HCT116 (cell line): ENCODE measurements around the gene MEPCE. TPM values are rescaled to one million over a fixed set of nuclear protein-coding genes. Genes with fewer than 3 reads are reported as not detected.

ENCODE experiments used
- ATAC-seq: fragments of 200-7000 bp; cut with Tn5 transposase; 2 replicates; pipeline ENCODE4 v1.9.1; 2020; ENCODE audit warnings: mild to moderate bottlenecking, moderate library complexity
- BruUV-seq: library from RNA; stranded (reverse); fragments of 400-500 nt; replicated peaks from 2 replicates; lab custom pipeline; 2021; lab: Mats Ljungman, UMichigan
- CTCF ChIA-PET: fragments of 300-600 bp; sonication (Branson Sonifier 250); formaldehyde crosslinking; loops from one replicate; lab custom pipeline; 2021; ENCODE audit warnings: antibody characterized with exemption; lab: Charles Lee
- POLR2A ChIA-PET: fragments of 300-600, 350-600 bp; sonication (Branson Sonifier 250); formaldehyde crosslinking; loops from one replicate; lab custom pipeline; 2021; ENCODE audit warnings: antibody characterized with exemption; lab: Charles Lee
- RAD21 ChIA-PET, 2 experiments: fragments of 300-600 bp; sonication (Branson Sonifier 250); formaldehyde crosslinking; loops; one replicate each; lab custom pipeline; 2023; ENCODE audit warnings: low total read pairs in 2 of 2; ENCODE audit not compliant: uncharacterized antibody in 2 of 2, unreplicated experiment in 2 of 2, low non-redundant PET in 1 of 2; lab: Charles Lee
- DNase-seq: peaks from one replicate; pipeline ENCODE4 v3.0.0-alpha.2; 2010; ENCODE audit warnings: low read depth, low spot score
- H2AFZ ChIP-seq: fragments of 200-600 bp; shearing (Covaris generic), sonication (generic); 2 replicates; pipeline ENCODE4 v1.6.1; 2017; ENCODE audit warnings: low read depth, mixed run types, mixed read lengths, antibody characterized with exemption, low read length; ENCODE audit not compliant: poor library complexity, severe bottlenecking
- H3K27ac ChIP-seq: 2 replicates; pipeline ENCODE4 v1.5.1; 2012; ENCODE audit warnings: low read depth, low read length
- H3K27me3 ChIP-seq: fragments of 200-600 bp; sonication (generic); 2 replicates; pipeline ENCODE4 v1.6.1; 2016; ENCODE audit warnings: mixed run types, low read length, mixed read lengths; ENCODE audit not compliant: insufficient read depth
- H3K36me3 ChIP-seq, 2 experiments: fragments of 200-500 bp in 1 of 2; fragments of 200-600 bp in 1 of 2; sonication (Bioruptor generic) in 1 of 2; sonication (generic) in 1 of 2; 2 replicates each; pipeline versions ENCODE4 v1.5.1 to v1.6.1; 2014 to 2016; ENCODE audit warnings: low read length in 2 of 2, inconsistent platforms in 1 of 2, mixed read lengths in 1 of 2, mixed run types in 1 of 2; ENCODE audit not compliant: insufficient read depth in 2 of 2, control insufficient read depth in 1 of 2
- H3K4me1 ChIP-seq, 2 experiments: fragments of 200-600 bp in 1 of 2; sonication (generic) in 1 of 2; 2 replicates each; pipeline versions ENCODE4 v1.5.1 to v1.6.1; 2012 to 2017; ENCODE audit warnings: low read length in 2 of 2, inconsistent platforms in 1 of 2, mild to moderate bottlenecking in 1 of 2, mixed read lengths in 1 of 2, mixed run types in 1 of 2, moderate library complexity in 1 of 2; ENCODE audit not compliant: insufficient read depth in 2 of 2, control insufficient read depth in 1 of 2
- H3K4me2 ChIP-seq: fragments of 200-600 bp; sonication (generic); 2 replicates; pipeline ENCODE4 v1.6.1; 2017; ENCODE audit warnings: mixed run types, low read length, mixed read lengths
- H3K4me3 ChIP-seq, 2 experiments: fragments of 200-600 bp in 1 of 2; sonication (generic) in 1 of 2; replicated peaks in 1 of 2; 2 replicates each; pipeline ENCODE4 v1.5.1; 2011 to 2016; ENCODE audit warnings: low read length in 2 of 2, control low read depth in 1 of 2, low read depth in 1 of 2, mild to moderate bottlenecking in 1 of 2, mixed read lengths in 1 of 2, mixed run types in 1 of 2
- H3K79me2 ChIP-seq: fragments of 200-600 bp; sonication (generic); 2 replicates; pipeline ENCODE4 v1.6.1; 2017; ENCODE audit warnings: mild to moderate bottlenecking, mixed run types, low read length, moderate library complexity, mixed read lengths; ENCODE audit not compliant: insufficient read depth
- H3K9ac ChIP-seq: fragments of 200-600 bp; sonication (generic); 2 replicates; pipeline ENCODE4 v1.6.1; 2016; ENCODE audit warnings: low read length, mixed read lengths
- H3K9me2 ChIP-seq: fragments of 200-600 bp; sonication (generic), shearing (Covaris generic); 2 replicates; pipeline ENCODE4 v1.6.1; 2017; ENCODE audit warnings: mixed run types, mild to moderate bottlenecking, moderate library complexity; ENCODE audit not compliant: insufficient read depth
- H3K9me3 ChIP-seq, 2 experiments: fragments of 200-500 bp in 1 of 2; fragments of 200-600 bp in 1 of 2; sonication (Bioruptor generic) in 1 of 2; sonication (generic) in 1 of 2; 2 replicates each; pipeline ENCODE4 v1.6.1; 2014 to 2017; ENCODE audit warnings: low read length in 2 of 2, mixed read lengths in 2 of 2, inconsistent platforms in 1 of 2, low read depth in 1 of 2, mild to moderate bottlenecking in 1 of 2, mixed run types in 1 of 2, moderate library complexity in 1 of 2; ENCODE audit not compliant: control insufficient read depth in 1 of 2, insufficient read depth in 1 of 2
- H4K20me1 ChIP-seq: fragments of 200-600 bp; sonication (generic), shearing (Covaris generic); 2 replicates; pipeline ENCODE4 v1.6.1; 2017; ENCODE audit warnings: mixed run types, mild to moderate bottlenecking, moderate library complexity; ENCODE audit not compliant: insufficient read depth
- CBX3 ChIP-seq: IDR thresholded peaks from 2 replicates; pipeline ENCODE4 v1.6.1; 2012; ENCODE audit warnings: low read depth
- EGR1 ChIP-seq: IDR thresholded peaks from 2 replicates; pipeline ENCODE4 v1.6.1; 2012; ENCODE audit warnings: low read depth
- EZH2phosphoT487 ChIP-seq: fragments of 200-600 bp; IDR thresholded peaks from 2 replicates; pipeline ENCODE4 v1.6.1; 2018; ENCODE audit warnings: antibody characterized with exemption, borderline replicate concordance
- POLR2AphosphoS5 ChIP-seq: IDR thresholded peaks from 2 replicates; pipeline ENCODE4 v1.6.1; 2011; ENCODE audit warnings: mild to moderate bottlenecking, low read depth, low read length, moderate library complexity
- SIN3A ChIP-seq: IDR thresholded peaks from 2 replicates; pipeline ENCODE4 v1.6.1; 2012; ENCODE audit warnings: low read depth
- SP1 ChIP-seq: IDR thresholded peaks from 2 replicates; pipeline ENCODE4 v1.6.1; 2012; ENCODE audit warnings: low read depth
- SRF ChIP-seq: IDR thresholded peaks from 2 replicates; pipeline ENCODE4 v1.6.1; 2012; ENCODE audit warnings: low read depth
- ZNF274 ChIP-seq: fragments of 200-500 bp; sonication (Bioruptor generic); IDR thresholded peaks from 2 replicates; pipeline ENCODE4 v1.6.1; 2014; ENCODE audit warnings: mild to moderate bottlenecking, low read depth, low read length, inconsistent platforms
- intact Hi-C: fragments of 100-400 bp; cut with micrococcal nuclease; formaldehyde crosslinking; loops from 2 replicates; pipeline ENCODE4 v1.10.0; 2022
- total RNA-seq: library from RNA; stranded (reverse); gene quantifications from one replicate; pipeline ENCODE4 v1.2.1, GENCODE V29; 2021; ENCODE audit not compliant: unreplicated experiment
- TF ChIP-seq, protein P1 (sequence below), 3 experiments: fragments of 200-600 bp in 1 of 3; sonication (generic) in 1 of 3; IDR thresholded peaks in 2 of 3; conservative IDR thresholded peaks in 1 of 3; 2 replicates each; pipeline ENCODE4 v1.5.1; 2012 to 2017; ENCODE audit warnings: low read depth in 2 of 3, low read length in 2 of 3, antibody characterized with exemption in 1 of 3, borderline replicate concordance in 1 of 3, control low read depth in 1 of 3, mild to moderate bottlenecking in 1 of 3, mixed read lengths in 1 of 3, mixed run types in 1 of 3, moderate library complexity in 1 of 3; ENCODE audit not compliant: insufficient read depth in 1 of 3

The MEPCE gene
- total RNA-seq, 1 experiment from 2014 or later: 44.4 TPM

- H3K27me3 ChIP-seq: peaks cover 7% of the 10 kb centered on the region; the same call in 1 of the 2 replicates
- H3K4me1 ChIP-seq: peaks cover 0 to 6% of the 10 kb centered on the region in 2 experiments; a peak in 1 of 4 replicates
- H3K4me3 ChIP-seq: no peak overlapping the region
- POLR2A ChIA-PET: no interaction called here
- no peak overlapping the region for H3K4me2 ChIP-seq
- DNase-seq (no peak), ATAC-seq (no peak)
- no peak overlapping the region for H3K9ac ChIP-seq
- no peak overlapping the region for H2AFZ ChIP-seq
- no peaks in the 10 kb centered on the region for H4K20me1 ChIP-seq
- no peak overlapping the region for H3K27ac ChIP-seq
- BruUV-seq: no TSS peak
- no peaks in the 10 kb centered on the region for H3K36me3 ChIP-seq
- intact Hi-C loops: no loop called here
- no peaks in the 10 kb centered on the region for H3K79me2 ChIP-seq
- no peak for TF ChIP-seq POLR2AphosphoS5
- TF ChIP-seq SP1: no peak
- TF ChIP-seq, protein P1, sequence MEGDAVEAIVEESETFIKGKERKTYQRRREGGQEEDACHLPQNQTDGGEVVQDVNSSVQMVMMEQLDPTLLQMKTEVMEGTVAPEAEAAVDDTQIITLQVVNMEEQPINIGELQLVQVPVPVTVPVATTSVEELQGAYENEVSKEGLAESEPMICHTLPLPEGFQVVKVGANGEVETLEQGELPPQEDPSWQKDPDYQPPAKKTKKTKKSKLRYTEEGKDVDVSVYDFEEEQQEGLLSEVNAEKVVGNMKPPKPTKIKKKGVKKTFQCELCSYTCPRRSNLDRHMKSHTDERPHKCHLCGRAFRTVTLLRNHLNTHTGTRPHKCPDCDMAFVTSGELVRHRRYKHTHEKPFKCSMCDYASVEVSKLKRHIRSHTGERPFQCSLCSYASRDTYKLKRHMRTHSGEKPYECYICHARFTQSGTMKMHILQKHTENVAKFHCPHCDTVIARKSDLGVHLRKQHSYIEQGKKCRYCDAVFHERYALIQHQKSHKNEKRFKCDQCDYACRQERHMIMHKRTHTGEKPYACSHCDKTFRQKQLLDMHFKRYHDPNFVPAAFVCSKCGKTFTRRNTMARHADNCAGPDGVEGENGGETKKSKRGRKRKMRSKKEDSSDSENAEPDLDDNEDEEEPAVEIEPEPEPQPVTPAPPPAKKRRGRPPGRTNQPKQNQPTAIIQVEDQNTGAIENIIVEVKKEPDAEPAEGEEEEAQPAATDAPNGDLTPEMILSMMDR (IDR thresholded peaks at IDR 0.05 in 2 of 3, conservative IDR thresholded peaks at IDR 0.05 in 1 of 3; ENCODE audit: borderline replicate concordance in 1 of 3, insufficient read depth in 1 of 3, low read depth in 2 of 3, low read length in 2 of 3): no peak
- TF ChIP-seq EZH2phosphoT487: no peak
- TF ChIP-seq CBX3: no peak
- TF ChIP-seq SRF: no peak
- no peak for TF ChIP-seq ZNF274
- TF ChIP-seq, all 23 proteins: peak for 0
- Histone ChIP-seq H3K9me3 (no peaks in the 10 kb centered on the region), H3K9me2 (no peaks in the 10 kb centered on the region)
- ChIA-PET CTCF (no interaction called here), RAD21 (no interaction called here)
These were observed 18.5 kb upstream of the MEPCE start for GRCh38 chr7:100411101-100411500.

- intact Hi-C loops: no loop called here
- no peak overlapping the region for H3K27ac ChIP-seq
- H2AFZ ChIP-seq: no peak overlapping the region
- H3K36me3 ChIP-seq: no peaks in the 10 kb centered on the region
- no peak overlapping the region for H3K9ac ChIP-seq
- H3K4me1 ChIP-seq: no peaks in the 10 kb centered on the region
- no peaks in the 10 kb centered on the region for H3K9me2 ChIP-seq
- RAD21 ChIA-PET: no interaction called here
- H3K4me3 ChIP-seq: no peak overlapping the region
- no peaks in the 10 kb centered on the region for H3K79me2 ChIP-seq
- no peak for DNase-seq
- CTCF ChIA-PET: no interaction called here
- no peak for ATAC-seq
- H4K20me1 ChIP-seq: no peaks in the 10 kb centered on the region
- POLR2A ChIA-PET: no interaction called here
- no peaks in the 10 kb centered on the region for H3K9me3 ChIP-seq
- no TSS peak for BruUV-seq
- no peak for TF ChIP-seq SIN3A
- TF ChIP-seq, protein P1 (IDR thresholded peaks at IDR 0.05 in 2 of 3, conservative IDR thresholded peaks at IDR 0.05 in 1 of 3; ENCODE audit: borderline replicate concordance in 1 of 3, insufficient read depth in 1 of 3, low read depth in 2 of 3, low read length in 2 of 3): no peak
- TF ChIP-seq EZH2phosphoT487: no peak
- TF ChIP-seq POLR2AphosphoS5: no peak
- no peak for TF ChIP-seq EGR1
- TF ChIP-seq, all 23 proteins: peak for 0
- no peak overlapping the region for H3K4me2 ChIP-seq
- H3K27me3 ChIP-seq: peaks cover 4% of the 10 kb centered on the region; the same call in 1 of the 2 replicates
These were observed 16.3 kb upstream of the MEPCE start for GRCh38 chr7:100413346-100413745.
